Small intestine (tissue), 7 donors: ENCODE measurements around the gene LUZP2. TPM values are rescaled to one million over a fixed set of nuclear protein-coding genes. Genes with fewer than 3 reads are reported as not detected.

Experiments
- DNase-seq, 2 donors: peaks; one replicate each; pipeline versions ENCODE4 v3.0.0 to v3.0.0-alpha.2; 2013
- FAIRE-seq: peaks from 2 replicates; lab custom pipeline; 2012; peaks lifted over from hg19 to GRCh38; lab: Jason Lieb, UNC
- H3K27ac ChIP-seq, 3 donors: one replicate each; pipeline ENCODE4 v1.5.1; 2013; ENCODE audit warnings: low read length in 2 of 3, mild to moderate bottlenecking in 2 of 3, control low read depth in 1 of 3, inconsistent platforms in 1 of 3, low read depth in 1 of 3, moderate library complexity in 1 of 3
- H3K27me3 ChIP-seq, 3 donors: one replicate each; pipeline ENCODE4 v1.6.1; 2013; ENCODE audit warnings: low read length in 3 of 3, inconsistent platforms in 1 of 3; ENCODE audit not compliant: control insufficient read depth in 3 of 3, insufficient read depth in 3 of 3
- H3K36me3 ChIP-seq, 3 donors: one replicate each; pipeline ENCODE4 v1.6.1; 2013; ENCODE audit warnings: low read length in 3 of 3, inconsistent platforms in 1 of 3, low read depth in 1 of 3, mild to moderate bottlenecking in 1 of 3, moderate library complexity in 1 of 3; ENCODE audit not compliant: control insufficient read depth in 3 of 3, insufficient read depth in 2 of 3
- H3K4me1 ChIP-seq, 3 donors: one replicate each; pipeline ENCODE4 v1.6.1; 2013; ENCODE audit warnings: low read length in 2 of 3, inconsistent platforms in 1 of 3, low read depth in 1 of 3, mild to moderate bottlenecking in 1 of 3, moderate library complexity in 1 of 3; ENCODE audit not compliant: control insufficient read depth in 3 of 3, insufficient read depth in 2 of 3
- H3K4me3 ChIP-seq, 3 donors: one replicate each; pipeline ENCODE4 v1.5.1; 2013; ENCODE audit warnings: low read length in 3 of 3, control low read depth in 1 of 3, inconsistent platforms in 1 of 3, low read depth in 1 of 3, mild to moderate bottlenecking in 1 of 3, moderate library complexity in 1 of 3
- H3K9me3 ChIP-seq, 2 donors: one replicate each; pipeline ENCODE4 v1.6.1; 2013; ENCODE audit warnings: low read depth in 1 of 2, low read length in 1 of 2; ENCODE audit not compliant: control insufficient read depth in 2 of 2, insufficient read depth in 1 of 2
- WGBS, 3 donors: extraction: QIAGEN DNeasy Blood & Tissue Kit; methylation state at CpG; one replicate each; pipeline ENCODE4 v1.1.7; 2013; 5-methylcytosine and 5-hydroxymethylcytosine counted together
- polyA plus RNA-seq, 4 donors: library from polyadenylated mRNA; stranded (reverse) in 3 of 4; unstranded in 1 of 4; fragments of 200-250 nt in 3 of 4; fragments of 120-200 nt in 1 of 4; gene quantifications; one replicate each; pipeline versions ENCODE4 v1.2.1 to v1.2.3, GENCODE V29; 2013
- donor health status: healthy with polysubstance abuse.
- donor health status: control.
- donor health status: control.
- donor health status: Bipolar disorder and iron deficiency.
- donor health status: healthy.

LUZP2 gene
- polyA plus RNA-seq, 4 donors = 0.52 to 1.3 TPM; not detected in 2

GRCh38 chr11:24685821-24686220 lies 189.0 kb downstream of the LUZP2 start:
- Histone ChIP-seq H3K4me3 (no peak overlapping the region), H3K4me1 (no peaks in the 10 kb centered on the region), H3K27me3 (no peaks in the 10 kb centered on the region), H3K27ac (no peak overlapping the region), H3K9me3 (no peaks in the 10 kb centered on the region), H3K36me3 (no peaks in the 10 kb centered on the region)
- DNase-seq = no peak
- WGBS, 3 donors = 73 to 83% (median 81%) methylated on average over 1 of the region's 1 CpG
- FAIRE-seq = no peak

GRCh38 chr11:24687531-24688147 lies 190.8 kb downstream of the LUZP2 start:
- DNase-seq (no peak), FAIRE-seq (no peak)
- Histone ChIP-seq H3K4me3 (no peak overlapping the region), H3K36me3 (no peaks in the 10 kb centered on the region), H3K9me3 (no peaks in the 10 kb centered on the region), H3K27me3 (no peaks in the 10 kb centered on the region), H3K27ac (no peak overlapping the region), H3K4me1 (no peaks in the 10 kb centered on the region)
- WGBS, 3 donors = 71 to 84% (median 75%) methylated on average over 3 of the region's 3 CpGs

- H3K36me3 ChIP-seq = no peaks in the 10 kb centered on the region
- H3K4me3 ChIP-seq = no peak overlapping the region
- 32 to 35% (median 34%) methylated on average over 2 of the region's 2 CpGs for WGBS, 3 donors
- no peak overlapping the region for H3K27ac ChIP-seq
- H3K4me1 ChIP-seq = no peaks in the 10 kb centered on the region
- H3K9me3 ChIP-seq = no peaks in the 10 kb centered on the region
- no peak for DNase-seq
- no peak for FAIRE-seq
- no peaks in the 10 kb centered on the region for H3K27me3 ChIP-seq
These were observed 192.1 kb downstream of the LUZP2 start for GRCh38 chr11:24688981-24689380.

GRCh38 chr11:24697522-24698111 lies 200.8 kb downstream of the LUZP2 start:
- DNase-seq (no peak), FAIRE-seq (no peak)
- Histone ChIP-seq H3K9me3 (peaks cover 0 to 3% of the 10 kb centered on the region in 2 donors), H3K27me3 (no peaks in the 10 kb centered on the region), H3K36me3 (no peaks in the 10 kb centered on the region), H3K27ac (no peak overlapping the region), H3K4me1 (no peaks in the 10 kb centered on the region), H3K4me3 (no peak overlapping the region)
- WGBS, 3 donors = 68 to 85% (median 69%) methylated on average over 3 of the region's 3 CpGs

- FAIRE-seq (no peak), DNase-seq (no peak)
- no peaks in the 10 kb centered on the region for H3K36me3 ChIP-seq
- H3K4me3 ChIP-seq = no peak overlapping the region
- no peaks in the 10 kb centered on the region for H3K9me3 ChIP-seq
- no peaks in the 10 kb centered on the region for H3K27me3 ChIP-seq
- no peaks in the 10 kb centered on the region for H3K4me1 ChIP-seq
- no peak overlapping the region for H3K27ac ChIP-seq
These were observed 207.9 kb downstream of the LUZP2 start for GRCh38 chr11:24704716-24705115.

- no peak for FAIRE-seq
- Histone ChIP-seq H3K27ac (no peak overlapping the region), H3K4me3 (no peak overlapping the region), H3K9me3 (no peaks in the 10 kb centered on the region), H3K36me3 (no peaks in the 10 kb centered on the region), H3K4me1 (no peaks in the 10 kb centered on the region), H3K27me3 (no peaks in the 10 kb centered on the region)
- DNase-seq = no peak
These were observed 208.6 kb downstream of the LUZP2 start for GRCh38 chr11:24705474-24705873.

GRCh38 chr11:24708616-24709015 lies 211.8 kb downstream of the LUZP2 start:
- Histone ChIP-seq H3K27me3 (no peaks in the 10 kb centered on the region), H3K4me3 (no peak overlapping the region), H3K27ac (no peak overlapping the region), H3K36me3 (no peaks in the 10 kb centered on the region), H3K4me1 (no peaks in the 10 kb centered on the region), H3K9me3 (no peaks in the 10 kb centered on the region)
- 84 to 95% (median 89%) methylated on average over 1 of the region's 1 CpG for WGBS, 3 donors
- no peak for FAIRE-seq
- no peak for DNase-seq

GRCh38 chr11:24709928-24710565 lies 213.2 kb downstream of the LUZP2 start:
- FAIRE-seq = no peak
- Histone ChIP-seq H3K9me3 (no peaks in the 10 kb centered on the region), H3K4me3 (no peak overlapping the region), H3K4me1 (no peaks in the 10 kb centered on the region), H3K27me3 (no peaks in the 10 kb centered on the region), H3K27ac (no peak overlapping the region), H3K36me3 (no peaks in the 10 kb centered on the region)
- WGBS, 3 donors = 28 to 59% (median 40%) methylated on average over 2 of the region's 2 CpGs
- no peak for DNase-seq
